Heart left ventricle (tissue), 16 donors: Measurements from ENCODE around the gene ITFG2. TPM values are rescaled to one million over a fixed set of nuclear protein-coding genes. Genes with fewer than 3 reads are reported as not detected.

Experiments used
- ATAC-seq, 4 donors: fragments of 200-7000 bp; cut with Tn5 transposase; one replicate each; pipeline ENCODE4 v1.9.1; 2020 to 2022; ENCODE audit warnings: moderate library complexity in 4 of 4, mild to moderate bottlenecking in 3 of 4, moderate number of reproducible peaks in 1 of 4
- DNase-seq, 5 donors: peaks; one replicate each; pipeline ENCODE4 v3.0.0-alpha.2; 2020
- H3K27ac ChIP-seq, 12 donors: fragments of 200-600 bp; sonication (generic) in 4 of 12; one replicate each; pipeline versions ENCODE4 v1.5.0 to v1.8.0; 2016 to 2022; ENCODE audit warnings: mild to moderate bottlenecking in 2 of 12
- H3K27me3 ChIP-seq, 9 donors: fragments of 200-600 bp; sonication (generic) in 2 of 9; one replicate each; pipeline versions ENCODE4 v1.5.1 to v1.8.0; 2016 to 2022; ENCODE audit warnings: mild to moderate bottlenecking in 3 of 9
- H3K36me3 ChIP-seq, 9 donors: fragments of 200-600 bp; sonication (generic) in 2 of 9; one replicate each; pipeline versions ENCODE4 v1.5.0 to v1.8.0; 2018 to 2022; ENCODE audit warnings: mild to moderate bottlenecking in 2 of 9
- H3K4me1 ChIP-seq, 12 donors: fragments of 200-600 bp; sonication (generic) in 4 of 12; one replicate each; pipeline versions ENCODE4 v1.5.0 to v1.8.0; 2016 to 2022; ENCODE audit warnings: mild to moderate bottlenecking in 3 of 12
- H3K4me3 ChIP-seq, 12 donors: fragments of 200-600 bp; sonication (generic) in 4 of 12; one replicate each; pipeline versions ENCODE4 v1.5.0 to v1.8.0; 2017 to 2022; ENCODE audit warnings: mild to moderate bottlenecking in 9 of 12, moderate library complexity in 4 of 12
- H3K9me3 ChIP-seq, 12 donors: fragments of 200-600 bp; sonication (generic) in 4 of 12; one replicate each; pipeline versions ENCODE4 v1.5.0 to v1.8.0; 2016 to 2022; ENCODE audit warnings: mild to moderate bottlenecking in 1 of 12
- POLR2A ChIP-seq, 2 donors: fragments of 450-650 bp; IDR thresholded peaks; one replicate each; pipeline ENCODE4 v1.6.1; 2017; ENCODE audit warnings: antibody characterized with exemption in 2 of 2, mild to moderate bottlenecking in 2 of 2, moderate library complexity in 2 of 2
- WGBS, 4 donors: extraction: QIAGEN DNeasy Blood & Tissue Kit in 2 of 4; methylation state at CpG; one replicate each; pipeline versions ENCODE4 v1.1.5 to v1.1.7; 2013 to 2018; 5-methylcytosine and 5-hydroxymethylcytosine counted together
- intact Hi-C, 10 donors: fragments of 100-400 bp; cut with DNase I; formaldehyde crosslinking; loops; one replicate each; pipeline versions ENCODE4 v1.11.1 to v1.14.2; 2022
- polyA plus RNA-seq, 2 donors: library from polyadenylated mRNA; stranded (reverse); fragments of 200-250 nt; gene quantifications; one replicate each; pipeline ENCODE4 v1.2.3, GENCODE V29; 2013
- total RNA-seq, 9 donors: library from RNA; depleted of rRNA in 2 of 9; stranded (reverse); fragments of >200 nt in 2 of 9; fragmentation: NEBNext Ultra II Directional in 3 of 9; extraction: Animal tissue kit (Norgen Biotek cat#: 25700) in 3 of 9; gene quantifications; one replicate each; pipeline versions ENCODE4 v1.1.0 to v1.2.4, GENCODE V29; 2016 to 2023
- TF ChIP-seq, protein P1 (sequence below), 12 donors: fragments of 200-600 bp; sonication (generic) in 4 of 12; IDR thresholded peaks; one replicate each; pipeline versions ENCODE4 v1.5.0 to v1.8.0; 2018 to 2022; ENCODE audit warnings: antibody characterized with exemption in 12 of 12, mild to moderate bottlenecking in 5 of 12
- donor health status: ischemic (EF 13 %, LVEDD 7.1; RV severe dilation, severe dysfunction).
- donor health status: healthy with polysubstance abuse.
- donor health status: DM: no; HTN: yes; CAD: no.
- donor health status: DM: no; HTN: no; CAD: no.
- donor health status: ischemic (EF 25% LVEDD 6.9; RV normal size, moderate dysfunction).
- donor health status: ischemic (EF 25% LVEDD 5.7; RV mildly dilated, moderate dysfunction).
- donor health status: healthy.
- donor health status: DM: yes; HTN: yes; CAD: no.
- donor health status: ischemic (EF 35%, LVEDD 5.7; RV mildly dilated, moderate dysfunction).
- donor health status: nonischemic (EF 11% LVEDD 7.7; RV severe dilation, severe dysfunction).
- donor health status: DM: yes; HTN: yes; CAD: no.
- donor health status: PGD.
- donor health status: ischemic (EF 29% LVEDD 5.4; RV normal size, mild dysfunction).
- donor health status: nonischemic (EF 23%, LVEDD 6.1; RV moderate dilation, normal function).

Gene ITFG2
- total and polyA plus RNA-seq, 11 donors: 7.6 to 21.7 (median 12.1) TPM

GRCh38 chr12:2825132-2825531 lies 12.7 kb downstream of the ITFG2 start:
- ATAC-seq (no peak), DNase-seq (no peak)
- Histone ChIP-seq H3K27me3 (no peaks in the 10 kb centered on the region), H3K9me3 (no peaks in the 10 kb centered on the region), H3K4me3 (no peak overlapping the region), H3K36me3 (peaks cover 0 to 100% (median 90%) of the 10 kb centered on the region in 9 donors), H3K4me1 (no peaks in the 10 kb centered on the region), H3K27ac (no peak overlapping the region)
- TF ChIP-seq POLR2A (IDR thresholded peaks at IDR 0.05): no peak
- TF ChIP-seq, protein P1, sequence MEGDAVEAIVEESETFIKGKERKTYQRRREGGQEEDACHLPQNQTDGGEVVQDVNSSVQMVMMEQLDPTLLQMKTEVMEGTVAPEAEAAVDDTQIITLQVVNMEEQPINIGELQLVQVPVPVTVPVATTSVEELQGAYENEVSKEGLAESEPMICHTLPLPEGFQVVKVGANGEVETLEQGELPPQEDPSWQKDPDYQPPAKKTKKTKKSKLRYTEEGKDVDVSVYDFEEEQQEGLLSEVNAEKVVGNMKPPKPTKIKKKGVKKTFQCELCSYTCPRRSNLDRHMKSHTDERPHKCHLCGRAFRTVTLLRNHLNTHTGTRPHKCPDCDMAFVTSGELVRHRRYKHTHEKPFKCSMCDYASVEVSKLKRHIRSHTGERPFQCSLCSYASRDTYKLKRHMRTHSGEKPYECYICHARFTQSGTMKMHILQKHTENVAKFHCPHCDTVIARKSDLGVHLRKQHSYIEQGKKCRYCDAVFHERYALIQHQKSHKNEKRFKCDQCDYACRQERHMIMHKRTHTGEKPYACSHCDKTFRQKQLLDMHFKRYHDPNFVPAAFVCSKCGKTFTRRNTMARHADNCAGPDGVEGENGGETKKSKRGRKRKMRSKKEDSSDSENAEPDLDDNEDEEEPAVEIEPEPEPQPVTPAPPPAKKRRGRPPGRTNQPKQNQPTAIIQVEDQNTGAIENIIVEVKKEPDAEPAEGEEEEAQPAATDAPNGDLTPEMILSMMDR (IDR thresholded peaks at IDR 0.05): no peak
- intact Hi-C loops: no loop called here
- WGBS, 4 donors: 74 to 86% (median 82%) methylated on average over 4 of the region's 4 CpGs

GRCh38 chr12:2826036-2826435 lies 13.6 kb downstream of the ITFG2 start:
- DNase-seq: no peak
- no peak for TF ChIP-seq POLR2A (IDR thresholded peaks at IDR 0.05)
- TF ChIP-seq, protein P1 (IDR thresholded peaks at IDR 0.05): no peak
- Histone ChIP-seq H3K27me3 (no peaks in the 10 kb centered on the region), H3K4me3 (no peak overlapping the region), H3K27ac (no peak overlapping the region), H3K9me3 (no peaks in the 10 kb centered on the region), H3K4me1 (no peaks in the 10 kb centered on the region), H3K36me3 (peaks cover 0 to 100% (median 92%) of the 10 kb centered on the region in 9 donors)
- intact Hi-C loops: no loop called here
- WGBS, 4 donors: 92 to 97% (median 96%) methylated on average over 3 of the region's 3 CpGs
- no peak for ATAC-seq

DNA sequence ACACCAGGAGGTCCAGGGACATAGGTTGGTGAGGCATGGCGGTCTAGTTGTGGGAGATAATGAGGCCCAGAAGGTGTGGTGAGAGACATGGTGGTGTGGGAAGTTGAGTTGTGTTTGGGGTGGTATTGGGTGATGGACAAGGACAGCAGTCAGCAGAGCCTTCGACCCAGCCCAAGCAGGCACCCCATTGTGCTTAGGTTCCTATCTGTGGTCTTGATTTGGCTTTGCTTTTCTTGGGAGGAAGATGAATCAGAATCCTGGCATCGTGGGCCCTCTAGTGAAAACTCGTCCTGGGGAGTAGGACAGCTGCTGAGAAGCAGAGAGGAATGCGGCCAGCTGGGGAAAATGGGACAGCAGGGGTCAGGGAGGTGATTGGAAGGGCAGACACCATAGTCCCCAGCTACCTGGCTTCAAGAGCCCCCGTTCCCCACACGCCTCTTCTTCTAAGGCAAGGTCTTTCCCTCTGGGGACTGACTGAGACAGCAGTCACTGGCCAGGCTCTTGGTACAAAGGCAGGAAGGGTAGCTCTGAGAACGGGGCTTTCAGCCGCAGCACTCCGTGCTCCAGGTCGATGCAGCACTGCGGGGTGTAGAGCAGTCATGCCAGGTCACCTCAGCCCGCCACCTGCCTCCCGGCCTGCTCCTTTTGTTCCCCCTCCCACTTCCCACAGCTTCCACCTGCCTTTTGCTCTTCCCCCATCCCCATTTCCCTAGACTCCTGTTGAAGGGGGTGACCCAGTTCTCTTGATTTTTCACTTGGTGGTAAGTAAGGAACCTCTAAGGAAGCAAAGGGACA lies 14.4 kb downstream of the ITFG2 start:
- no peaks in the 10 kb centered on the region for H3K9me3 ChIP-seq
- DNase-seq (no peak), ATAC-seq (no peak)
- TF ChIP-seq POLR2A (IDR thresholded peaks at IDR 0.05): no peak
- TF ChIP-seq, protein P1 (IDR thresholded peaks at IDR 0.05): no peak
- no peak overlapping the region for H3K4me3 ChIP-seq
- H3K27me3 ChIP-seq: no peaks in the 10 kb centered on the region
- WGBS, 4 donors: 84 to 90% (median 88%) methylated on average over 14 of the region's 14 CpGs
- no peaks in the 10 kb centered on the region for H3K4me1 ChIP-seq
- intact Hi-C loops: no loop called here
- H3K27ac ChIP-seq: no peak overlapping the region
- peaks cover 0 to 100% (median 84%) of the 10 kb centered on the region in 9 donors for H3K36me3 ChIP-seq

- TF ChIP-seq, protein P1 (IDR thresholded peaks at IDR 0.05): no peak
- no peak for TF ChIP-seq POLR2A (IDR thresholded peaks at IDR 0.05)
- Histone ChIP-seq H3K27me3 (no peaks in the 10 kb centered on the region), H3K4me1 (peaks cover 0 to 13% (median 2%) of the 10 kb centered on the region in 12 donors), H3K4me3 (no peak overlapping the region), H3K27ac (no peak overlapping the region), H3K9me3 (no peaks in the 10 kb centered on the region), H3K36me3 (peaks cover 0 to 83% (median 61%) of the 10 kb centered on the region in 9 donors)
- intact Hi-C loops: no loop called here
- 90 to 95% (median 93%) methylated on average over 6 of the region's 6 CpGs for WGBS, 4 donors
- DNase-seq: no peak
- no peak for ATAC-seq
Measured at GRCh38 chr12:2829275-2829674, 16.8 kb downstream of the ITFG2 start.
